Measurements from ENCODE around the gene NMNAT2. TPM values are rescaled to one million over a fixed set of nuclear protein-coding genes. Genes with fewer than 3 reads are reported as not detected.

NMNAT2 gene
- total RNA-seq (2012; rRNA removed) (0.36 and 0.56 TPM in 2 replicates), polyA plus RNA-seq (2012; rRNA removed) (1.5 and 2.4 TPM in 2 replicates), Bru-seq, nascent RNA (percentile 11 among the genes with signal in this experiment), BruChase-seq, experiment 1, labeled RNA remaining after a 6-hour chase (percentile 12 among the genes with signal in this experiment), BruChase-seq, experiment 2, labeled RNA remaining after a 2-hour chase (percentile 6 among the genes with signal in this experiment)
- 0.19 and 1.0 TPM in 2 replicates for polyA plus RNA-seq (2012; cell fraction: cytosol; rRNA removed)
- 0.21 and 0.83 TPM in 2 replicates for polyA plus RNA-seq (2012; cell fraction: nucleus; rRNA removed; ENCODE audit: low replicate concordance)
- long read RNA-seq, result 0 reads

GRCh38 chr1:183417772-183418491 lies at the start of gene NMNAT2:
Gene NMNAT2, minus strand, starts transcription at chr1:183418380. Its CDS starts 113 bp downstream, at chr1:183418267.
- Histone ChIP-seq H2BK120ac (ENCODE audit: low read depth, low read length) (no peak within 1 kb of the TSS), H4K8ac (ENCODE audit: low read depth in 2 of 2, low read length in 2 of 2) (no peak within 1 kb of the TSS), H4K20me1 (ENCODE audit: insufficient read depth, low read length) (no peaks in the 10 kb centered on the region), H3K9ac (ENCODE audit: low read depth, low read length) (no peak within 1 kb of the TSS), H3K4me3 (ENCODE audit: insufficient read depth, low read depth, low read length) (peak within 1 kb of the TSS; percentile 31; the same call in 1 of the 2 replicates), H3K9me3 (ENCODE audit: control insufficient read depth, insufficient read depth, low read length) (no peaks in the 10 kb centered on the region), H2BK15ac (ENCODE audit: low read depth, low read length) (no peak within 1 kb of the TSS), H3K79me1 (ENCODE audit: low read depth in 1 of 2, low read length in 2 of 2) (no peaks in the 10 kb centered on the region), H3K27me3 (ENCODE audit: control insufficient read depth, insufficient read depth, low read length) (peaks cover 39% of the 10 kb centered on the region), H3K4ac (ENCODE audit: low read depth, low read length) (no peak within 1 kb of the TSS), H3K27ac (ENCODE audit: insufficient read depth, low read length) (no peak within 1 kb of the TSS), H3K14ac (replicated peaks; ENCODE audit: low read depth, low read length) (no peak within 1 kb of the TSS), H4K91ac (ENCODE audit: insufficient read depth, low read depth, low read length) (no peak within 1 kb of the TSS), H3K23ac (ENCODE audit: low read depth, low read length) (no peak within 1 kb of the TSS), H3K9me1 (ENCODE audit: insufficient read depth, low read length) (no peaks in the 10 kb centered on the region), H2BK20ac (ENCODE audit: low read depth, low read length) (no peak within 1 kb of the TSS), H2AFZ (replicated peaks; ENCODE audit: low read length, poor library complexity) (peak within 1 kb of the TSS; percentile 39), H4K5ac (ENCODE audit: low read depth, low read length) (no peak within 1 kb of the TSS), H3K4me1 (ENCODE audit: control insufficient read depth, insufficient read depth, low read length) (0 out of 2 replicates have a peak, but pooled peaks cover 2% of the 10 kb centered on the region), H3K18ac (ENCODE audit: low read depth, low read length) (no peak within 1 kb of the TSS), H3K4me2 (ENCODE audit: low read depth, low read length) (peak within 1 kb of the TSS; percentile 97), H3K36me3 (ENCODE audit: control insufficient read depth, insufficient read depth, low read length) (no peaks in the 10 kb centered on the region), H3K56ac (ENCODE audit: extremely low read depth, insufficient read depth, low read length) (no peak within 1 kb of the TSS), H2AK5ac (ENCODE audit: low read depth, low read length) (no peak within 1 kb of the TSS), H2BK5ac (ENCODE audit: low read depth, low read length, poor library complexity, severe bottlenecking) (no peak within 1 kb of the TSS), H2AK9ac (replicated peaks; ENCODE audit: low read depth, low read length, poor library complexity) (no peak within 1 kb of the TSS)
- BruUV-seq (replicated peaks), result no TSS peak
- in situ Hi-C loops (cut with MboI; ENCODE audit: low sequenced_read_pairs) (no loop called here), intact Hi-C loops (cut with micrococcal nuclease) (no loop called here), dilution Hi-C loops (cut with HindIII; ENCODE audit: low sequenced_read_pairs, unreplicated experiment) (no loop called here)
- ATAC-seq (ENCODE audit: low read depth) (peak; percentile 79), DNase-seq (peak; percentile 25)
- ChIA-PET CTCF (no interaction called here), POLR2A (ENCODE audit: unreplicated experiment) (no interaction called here)
- TF ChIP-seq NFE2L2 (IDR thresholded peaks at IDR 0.05; ENCODE audit: low read depth, low read length) (no peak), MAFK (IDR thresholded peaks at IDR 0.05; ENCODE audit: low read depth, low read length) (no peak), CTCF (conservative IDR thresholded peaks at IDR 0.05; ENCODE audit: low read depth, low read length) (no peak), BHLHE40 (IDR thresholded peaks at IDR 0.05; ENCODE audit: low read depth, low read length) (no peak), RFX5 (IDR thresholded peaks at IDR 0.05; ENCODE audit: low read depth, low read length) (no peak), POLR2A (IDR thresholded peaks at IDR 0.05; ENCODE audit: low read depth, low read length) (no peak)
- WGBS, 2 experiments (ENCODE audit: extremely low coverage in 2 of 2, insufficient read length in 1 of 2), result 2% methylated on average over 29 of the region's 45 CpGs; no CpG with 5 or more reads in 1 of the 2 experiments

Data from IMR-90 (cell line).